Prostate gland (tissue), 2 donors: ENCODE results near the gene HNRNPU. TPM values are rescaled to one million over a fixed set of nuclear protein-coding genes. Genes with fewer than 3 reads are reported as not detected.

Experiments
- DNase-seq: peaks from one replicate; pipeline ENCODE4 v3.0.0-alpha.2; 2019; ENCODE audit warnings: low spot score
- H3K27ac ChIP-seq, 2 donors: fragments of 200-600 bp; sonication (generic); 2 replicates each; pipeline ENCODE4 v1.5.1; 2017 to 2019
- H3K27me3 ChIP-seq: fragments of 200-600 bp; sonication (generic); replicated peaks from 2 replicates; pipeline ENCODE4 v1.5.1; 2019; ENCODE audit not compliant: insufficient read depth
- H3K36me3 ChIP-seq, 2 donors: fragments of 200-600 bp; sonication (generic); 1 replicate in 1 of 2; 2 replicates in 1 of 2; pipeline versions ENCODE4 v1.5.1 to v1.8.1; 2017 to 2019
- H3K4me1 ChIP-seq: fragments of 200-600 bp; sonication (generic); replicated peaks from 2 replicates; pipeline ENCODE4 v1.5.1; 2019
- H3K4me3 ChIP-seq, 2 donors: fragments of 200-600 bp; sonication (generic); 2 replicates each; pipeline ENCODE4 v1.5.1; 2017 to 2019
- H3K9me3 ChIP-seq: fragments of 200-600 bp; sonication (generic); 2 replicates; pipeline ENCODE4 v1.5.1; 2017
- CTCF ChIP-seq, 4 experiments: fragments of 200-600 bp in 2 of 4; fragments of 450-650 bp in 2 of 4; sonication (generic) in 2 of 4; IDR thresholded peaks; 1 replicate in 3 of 4; 2 replicates in 1 of 4; pipeline ENCODE4 v1.5.1; 2016 to 2019; ENCODE audit warnings: antibody characterized with exemption in 4 of 4, mild to moderate bottlenecking in 2 of 4, moderate library complexity in 2 of 4
- POLR2A ChIP-seq: fragments of 450-650 bp; IDR thresholded peaks from one replicate; pipeline ENCODE4 v1.6.1; 2016; ENCODE audit warnings: antibody characterized with exemption, mild to moderate bottlenecking
- POLR2AphosphoS5 ChIP-seq: sonication (generic); formaldehyde crosslinking; IDR thresholded peaks from one replicate; pipeline ENCODE4 v1.6.1; 2017; ENCODE audit warnings: antibody characterized with exemption
- WGBS: methylation state at CpG from one replicate; pipeline ENCODE4 v1.1.5; 2018; 5-methylcytosine and 5-hydroxymethylcytosine counted together
- intact Hi-C: fragments of 100-400 bp; cut with DNase I; formaldehyde crosslinking; loops from one replicate; pipeline ENCODE4 v1.14.2; 2022
- total RNA-seq, 2 donors: library from RNA; depleted of rRNA; stranded (reverse); fragments of >200 nt; gene quantifications; one replicate each; pipeline ENCODE4 v1.1.0, GENCODE V29; 2016

HNRNPU gene
- total RNA-seq, 2 donors from 2014 or later: 302 to 350 TPM

DNA sequence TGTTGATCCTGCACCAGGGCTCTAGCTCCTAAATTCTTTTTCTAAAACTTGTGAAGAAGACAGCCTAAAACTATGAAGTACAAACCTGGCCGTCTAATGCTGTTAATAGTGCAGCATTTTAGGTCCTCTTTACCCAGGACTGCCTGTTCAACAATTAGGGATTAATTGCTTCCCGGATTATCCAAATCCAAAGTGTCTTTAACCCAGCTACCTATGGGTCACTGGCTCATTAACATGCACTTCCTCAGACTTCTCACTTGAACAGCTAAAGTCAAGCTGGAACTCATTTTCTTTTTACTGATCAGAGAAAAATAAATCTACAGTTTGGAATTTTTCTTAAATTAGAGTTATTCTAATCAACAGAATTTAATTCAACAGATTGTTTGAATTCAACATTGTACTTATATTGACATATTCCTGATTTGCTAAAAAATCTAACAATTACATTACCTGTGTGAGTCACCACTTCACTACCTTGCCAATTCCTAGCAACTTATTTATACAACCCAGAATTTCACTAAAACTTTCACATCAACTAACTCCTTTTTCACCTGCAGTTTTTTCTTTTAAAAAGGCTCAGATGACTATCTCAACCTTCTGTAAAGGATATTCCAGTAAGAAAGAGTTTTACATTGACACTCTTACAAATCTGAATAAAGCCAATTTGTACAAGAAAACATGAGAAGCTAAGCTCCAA, 3.3 kb downstream of the HNRNPU start:
- H3K4me1 ChIP-seq: peaks cover 4% of the 10 kb centered on the region
- 6% methylated on average over 2 of the region's 2 CpGs for WGBS
- no peak for TF ChIP-seq CTCF (IDR thresholded peaks at IDR 0.05)
- TF ChIP-seq POLR2A: no peak
- TF ChIP-seq POLR2AphosphoS5: no peak
- no peak for DNase-seq
- peaks cover 15 to 23% of the 10 kb centered on the region in 2 donors for H3K36me3 ChIP-seq
- no peaks in the 10 kb centered on the region for H3K27me3 ChIP-seq
- intact Hi-C loops: loop anchor here (5.0 kb wide), 1 partner anchor 181 kb away; no protein-coding TSS in a partner anchor
- no peaks in the 10 kb centered on the region for H3K9me3 ChIP-seq
- H3K4me3 ChIP-seq: peak overlapping the region in 1 of 2 donors; percentile 14
- H3K27ac ChIP-seq: no peak overlapping the region

DNA sequence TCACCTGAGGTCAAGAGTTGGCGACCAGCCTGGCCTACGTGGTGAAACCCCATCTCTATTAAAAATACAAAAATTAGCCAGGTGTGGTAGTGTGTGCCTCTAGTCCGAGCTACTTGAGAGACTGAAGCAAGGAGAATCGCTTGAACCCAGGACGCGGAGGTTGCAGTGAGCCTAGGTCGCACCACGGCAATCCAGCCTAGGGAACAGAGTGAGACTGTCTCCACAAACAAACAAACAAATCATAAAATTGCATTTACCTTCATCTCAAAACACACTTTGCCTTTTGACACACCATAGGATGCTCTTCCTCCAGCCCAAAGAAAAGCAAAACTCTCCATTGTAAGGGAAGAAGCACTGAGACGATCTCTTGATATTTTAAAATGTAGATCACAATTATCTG, 4.3 kb downstream of the HNRNPU start:
- DNase-seq: no peak
- Histone ChIP-seq H3K36me3 (peaks cover 15 to 24% of the 10 kb centered on the region in 2 donors), H3K27me3 (no peaks in the 10 kb centered on the region), H3K9me3 (no peaks in the 10 kb centered on the region), H3K4me1 (peaks cover 4% of the 10 kb centered on the region), H3K4me3 (no peak overlapping the region), H3K27ac (no peak overlapping the region)
- 48% methylated on average over 9 of the region's 9 CpGs for WGBS
- intact Hi-C loops: loop anchor here (5.0 kb wide), 1 partner anchor 182 kb away; no protein-coding TSS in a partner anchor
- no peak for TF ChIP-seq POLR2AphosphoS5
- TF ChIP-seq POLR2A: no peak
- TF ChIP-seq CTCF (IDR thresholded peaks at IDR 0.05): no peak

DNA sequence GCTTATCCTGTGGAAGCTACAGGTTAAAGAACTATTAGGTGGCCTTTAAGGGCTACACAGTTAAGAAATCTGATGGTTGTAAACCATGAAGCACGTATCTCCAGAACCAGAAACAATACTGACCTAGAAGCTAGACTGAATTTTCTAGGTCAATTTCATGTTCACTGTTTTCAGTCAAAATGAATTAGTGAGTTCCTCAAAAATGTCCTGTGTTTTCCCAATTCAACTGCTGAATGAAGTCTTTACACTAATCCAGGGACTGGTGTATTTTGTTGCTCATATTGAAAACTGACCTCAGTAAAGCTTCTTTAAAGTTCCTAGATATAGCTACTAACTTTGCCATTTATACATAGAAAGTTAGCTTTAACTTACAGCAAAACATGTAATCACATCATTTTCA, 6.0 kb downstream of the HNRNPU start:
- H3K27me3 ChIP-seq: no peaks in the 10 kb centered on the region
- H3K9me3 ChIP-seq: no peaks in the 10 kb centered on the region
- intact Hi-C loops: no loop called here
- H3K4me3 ChIP-seq: no peak overlapping the region
- H3K4me1 ChIP-seq: peaks cover 4% of the 10 kb centered on the region
- no peak overlapping the region for H3K27ac ChIP-seq
- no peak for DNase-seq
- peaks cover 15 to 24% of the 10 kb centered on the region in 2 donors for H3K36me3 ChIP-seq
- WGBS: 69% methylated on average over 1 of the region's 1 CpG
- no peak for TF ChIP-seq POLR2AphosphoS5
- no peak for TF ChIP-seq CTCF (IDR thresholded peaks at IDR 0.05)
- TF ChIP-seq POLR2A: no peak

DNA sequence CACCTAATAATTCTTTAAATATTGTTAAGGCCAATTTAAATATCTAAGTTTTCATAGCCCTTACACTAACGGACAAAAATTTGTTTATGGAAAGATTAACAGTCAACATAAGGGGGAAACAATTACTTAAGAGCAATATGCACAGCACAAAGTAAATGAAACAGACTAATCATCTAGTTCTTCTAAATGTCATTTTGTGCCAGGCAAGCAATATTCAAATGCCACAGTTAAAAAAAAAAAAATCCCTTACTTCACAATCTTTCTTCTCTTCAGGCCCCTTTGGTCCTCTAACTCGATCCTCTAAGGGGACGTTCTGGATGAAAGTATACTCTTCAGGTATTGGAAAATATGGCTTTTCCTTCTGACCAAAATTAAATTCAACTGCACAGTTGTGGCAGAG, 6.6 kb downstream of the HNRNPU start:
- no peaks in the 10 kb centered on the region for H3K27me3 ChIP-seq
- no peaks in the 10 kb centered on the region for H3K9me3 ChIP-seq
- DNase-seq: no peak
- 67% methylated on average over 3 of the region's 3 CpGs for WGBS
- TF ChIP-seq POLR2AphosphoS5 (no peak), POLR2A (no peak), CTCF (IDR thresholded peaks at IDR 0.05) (no peak)
- H3K36me3 ChIP-seq: peaks cover 15 to 24% of the 10 kb centered on the region in 2 donors
- peaks cover 4% of the 10 kb centered on the region for H3K4me1 ChIP-seq
- intact Hi-C loops: no loop called here
- no peak overlapping the region for H3K4me3 ChIP-seq
- no peak overlapping the region for H3K27ac ChIP-seq
